ENCODE results near the gene AHSA1.

DNA sequence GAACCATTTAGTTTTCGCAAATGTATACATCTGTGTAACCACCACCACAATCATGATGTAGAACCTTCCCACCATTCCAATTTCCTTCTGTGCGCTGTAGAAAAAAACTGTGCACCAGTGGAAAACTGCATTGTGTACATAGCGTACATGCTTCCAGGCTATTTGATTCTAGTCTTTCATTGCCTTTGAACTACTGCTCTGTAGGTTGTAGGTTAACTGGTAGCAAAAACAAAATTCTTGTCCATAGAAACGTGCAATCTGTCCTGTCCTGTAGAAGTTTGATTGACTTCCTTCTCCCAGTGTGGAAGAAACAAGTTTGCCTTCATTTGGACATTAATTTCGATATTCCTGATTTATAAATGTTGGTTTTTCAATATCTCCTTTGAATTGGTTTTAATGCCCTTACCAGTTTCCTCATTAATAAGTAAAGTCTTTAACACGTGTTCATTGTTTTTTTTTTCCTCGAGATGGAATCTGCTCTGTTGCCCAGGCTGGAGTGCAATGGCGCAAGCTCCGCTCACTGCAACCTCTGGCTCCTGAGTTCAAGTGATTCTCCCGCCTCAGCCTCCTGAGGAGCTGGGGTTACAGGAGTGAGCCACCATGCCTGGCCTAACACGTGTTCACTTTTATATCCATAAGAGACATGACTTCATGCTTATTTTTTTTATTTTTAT lies 44.4 kb downstream of the AHSA1 start:
- TF ChIP-seq HDGF (IDR thresholded peaks at IDR 0.05; ENCODE audit: borderline replicate concordance) (no peak), CTBP1 (IDR thresholded peaks at IDR 0.05; ENCODE audit: borderline replicate concordance) (no peak), TARDBP (IDR thresholded peaks at IDR 0.05) (no peak), ARNT (IDR thresholded peaks at IDR 0.05) (no peak)
